SHP77 (cell line): ENCODE data around the gene ZSWIM9.
"Not testable (repeated sequence)": the region's sequence is repeated elsewhere in the genome, so short reads cannot be mapped to it uniquely, and the experiment has no call there.

Source experiments
- DNase-seq, 2 experiments: peaks; one replicate each; lab custom pipeline; 2025; lab: John Stamatoyannopoulos, UW

Gene ZSWIM9

GRCh38 chr19:48218997-48219396 lies 48.5 kb downstream of the ZSWIM9 start:
- DNase-seq: no peak

- DNase-seq: not testable (repeated sequence)
These were observed 50.3 kb downstream of the ZSWIM9 start for GRCh38 chr19:48220784-48221183.

- no peak for DNase-seq
These were observed 51.1 kb downstream of the ZSWIM9 start for GRCh38 chr19:48221628-48222027.

- DNase-seq: no peak
These were observed 60.2 kb downstream of the ZSWIM9 start for GRCh38 chr19:48230555-48231129.

- no peak for DNase-seq
These were observed 66.6 kb downstream of the ZSWIM9 start for GRCh38 chr19:48237057-48237456.

- no peak for DNase-seq
These were observed 68.6 kb downstream of the ZSWIM9 start for GRCh38 chr19:48239120-48239519.

- DNase-seq: no peak
These were observed 69.2 kb downstream of the ZSWIM9 start for GRCh38 chr19:48239582-48240141.

- not testable (repeated sequence) for DNase-seq
These were observed 71.3 kb downstream of the ZSWIM9 start for GRCh38 chr19:48241771-48242170.

GRCh38 chr19:48244281-48244680 lies 73.8 kb downstream of the ZSWIM9 start:
- no peak for DNase-seq

- DNase-seq: no peak
These were observed 75.6 kb downstream of the ZSWIM9 start for GRCh38 chr19:48246101-48246500.

- DNase-seq: no peak
These were observed 76.7 kb downstream of the ZSWIM9 start for GRCh38 chr19:48247212-48247611.
